HCT116 (cell line): ENCODE data around the gene CADPS. TPM values are rescaled to one million over a fixed set of nuclear protein-coding genes. Genes with fewer than 3 reads are reported as not detected.

ENCODE experiments used
- ATAC-seq: fragments of 200-7000 bp; cut with Tn5 transposase; 2 replicates; pipeline ENCODE4 v1.9.1; 2020; ENCODE audit warnings: mild to moderate bottlenecking, moderate library complexity
- BruUV-seq: library from RNA; stranded (reverse); fragments of 400-500 nt; replicated peaks from 2 replicates; lab custom pipeline; 2021; lab: Mats Ljungman, UMichigan
- CTCF ChIA-PET: fragments of 300-600 bp; sonication (Branson Sonifier 250); formaldehyde crosslinking; loops from one replicate; lab custom pipeline; 2021; ENCODE audit warnings: antibody characterized with exemption; lab: Charles Lee
- POLR2A ChIA-PET: fragments of 300-600, 350-600 bp; sonication (Branson Sonifier 250); formaldehyde crosslinking; loops from one replicate; lab custom pipeline; 2021; ENCODE audit warnings: antibody characterized with exemption; lab: Charles Lee
- RAD21 ChIA-PET, 2 experiments: fragments of 300-600 bp; sonication (Branson Sonifier 250); formaldehyde crosslinking; loops; one replicate each; lab custom pipeline; 2023; ENCODE audit warnings: low total read pairs in 2 of 2; ENCODE audit not compliant: uncharacterized antibody in 2 of 2, unreplicated experiment in 2 of 2, low non-redundant PET in 1 of 2; lab: Charles Lee
- DNase-seq: peaks from one replicate; pipeline ENCODE4 v3.0.0-alpha.2; 2010; ENCODE audit warnings: low read depth, low spot score
- H2AFZ ChIP-seq: fragments of 200-600 bp; shearing (Covaris generic), sonication (generic); 2 replicates; pipeline ENCODE4 v1.6.1; 2017; ENCODE audit warnings: low read depth, mixed run types, mixed read lengths, antibody characterized with exemption, low read length; ENCODE audit not compliant: poor library complexity, severe bottlenecking
- H3K27ac ChIP-seq: 2 replicates; pipeline ENCODE4 v1.5.1; 2012; ENCODE audit warnings: low read depth, low read length
- H3K27me3 ChIP-seq: fragments of 200-600 bp; sonication (generic); 2 replicates; pipeline ENCODE4 v1.6.1; 2016; ENCODE audit warnings: mixed run types, low read length, mixed read lengths; ENCODE audit not compliant: insufficient read depth
- H3K36me3 ChIP-seq, 2 experiments: fragments of 200-500 bp in 1 of 2; fragments of 200-600 bp in 1 of 2; sonication (Bioruptor generic) in 1 of 2; sonication (generic) in 1 of 2; 2 replicates each; pipeline versions ENCODE4 v1.5.1 to v1.6.1; 2014 to 2016; ENCODE audit warnings: low read length in 2 of 2, inconsistent platforms in 1 of 2, mixed read lengths in 1 of 2, mixed run types in 1 of 2; ENCODE audit not compliant: insufficient read depth in 2 of 2, control insufficient read depth in 1 of 2
- H3K4me1 ChIP-seq, 2 experiments: fragments of 200-600 bp in 1 of 2; sonication (generic) in 1 of 2; 2 replicates each; pipeline versions ENCODE4 v1.5.1 to v1.6.1; 2012 to 2017; ENCODE audit warnings: low read length in 2 of 2, inconsistent platforms in 1 of 2, mild to moderate bottlenecking in 1 of 2, mixed read lengths in 1 of 2, mixed run types in 1 of 2, moderate library complexity in 1 of 2; ENCODE audit not compliant: insufficient read depth in 2 of 2, control insufficient read depth in 1 of 2
- H3K4me2 ChIP-seq: fragments of 200-600 bp; sonication (generic); 2 replicates; pipeline ENCODE4 v1.6.1; 2017; ENCODE audit warnings: mixed run types, low read length, mixed read lengths
- H3K4me3 ChIP-seq, 2 experiments: fragments of 200-600 bp in 1 of 2; sonication (generic) in 1 of 2; replicated peaks in 1 of 2; 2 replicates each; pipeline ENCODE4 v1.5.1; 2011 to 2016; ENCODE audit warnings: low read length in 2 of 2, control low read depth in 1 of 2, low read depth in 1 of 2, mild to moderate bottlenecking in 1 of 2, mixed read lengths in 1 of 2, mixed run types in 1 of 2
- H3K79me2 ChIP-seq: fragments of 200-600 bp; sonication (generic); 2 replicates; pipeline ENCODE4 v1.6.1; 2017; ENCODE audit warnings: mild to moderate bottlenecking, mixed run types, low read length, moderate library complexity, mixed read lengths; ENCODE audit not compliant: insufficient read depth
- H3K9ac ChIP-seq: fragments of 200-600 bp; sonication (generic); 2 replicates; pipeline ENCODE4 v1.6.1; 2016; ENCODE audit warnings: low read length, mixed read lengths
- H3K9me2 ChIP-seq: fragments of 200-600 bp; sonication (generic), shearing (Covaris generic); 2 replicates; pipeline ENCODE4 v1.6.1; 2017; ENCODE audit warnings: mixed run types, mild to moderate bottlenecking, moderate library complexity; ENCODE audit not compliant: insufficient read depth
- H3K9me3 ChIP-seq, 2 experiments: fragments of 200-500 bp in 1 of 2; fragments of 200-600 bp in 1 of 2; sonication (Bioruptor generic) in 1 of 2; sonication (generic) in 1 of 2; 2 replicates each; pipeline ENCODE4 v1.6.1; 2014 to 2017; ENCODE audit warnings: low read length in 2 of 2, mixed read lengths in 2 of 2, inconsistent platforms in 1 of 2, low read depth in 1 of 2, mild to moderate bottlenecking in 1 of 2, mixed run types in 1 of 2, moderate library complexity in 1 of 2; ENCODE audit not compliant: control insufficient read depth in 1 of 2, insufficient read depth in 1 of 2
- H4K20me1 ChIP-seq: fragments of 200-600 bp; sonication (generic), shearing (Covaris generic); 2 replicates; pipeline ENCODE4 v1.6.1; 2017; ENCODE audit warnings: mixed run types, mild to moderate bottlenecking, moderate library complexity; ENCODE audit not compliant: insufficient read depth
- CEBPB ChIP-seq: IDR thresholded peaks from 2 replicates; pipeline ENCODE4 v1.6.1; 2012; ENCODE audit warnings: low read depth
- CTCF ChIP-seq, 3 experiments: fragments of 200-600 bp in 1 of 3; sonication (generic) in 1 of 3; IDR thresholded peaks in 2 of 3; conservative IDR thresholded peaks in 1 of 3; 2 replicates each; pipeline ENCODE4 v1.5.1; 2012 to 2017; ENCODE audit warnings: low read depth in 2 of 3, low read length in 2 of 3, antibody characterized with exemption in 1 of 3, borderline replicate concordance in 1 of 3, control low read depth in 1 of 3, mild to moderate bottlenecking in 1 of 3, mixed read lengths in 1 of 3, mixed run types in 1 of 3, moderate library complexity in 1 of 3; ENCODE audit not compliant: insufficient read depth in 1 of 3
- EGR1 ChIP-seq: IDR thresholded peaks from 2 replicates; pipeline ENCODE4 v1.6.1; 2012; ENCODE audit warnings: low read depth
- EZH2phosphoT487 ChIP-seq: fragments of 200-600 bp; IDR thresholded peaks from 2 replicates; pipeline ENCODE4 v1.6.1; 2018; ENCODE audit warnings: antibody characterized with exemption, borderline replicate concordance
- FOSL1 ChIP-seq: IDR thresholded peaks from 2 replicates; pipeline ENCODE4 v1.6.1; 2012; ENCODE audit warnings: low read depth
- JUND ChIP-seq: IDR thresholded peaks from 2 replicates; pipeline ENCODE4 v1.6.1; 2012
- RAD21 ChIP-seq: IDR thresholded peaks from 2 replicates; pipeline ENCODE4 v1.6.1; 2012; ENCODE audit warnings: low read depth, mild to moderate bottlenecking
- REST ChIP-seq: IDR thresholded peaks from 2 replicates; pipeline ENCODE4 v1.6.1; 2012; ENCODE audit warnings: low read depth
- SP1 ChIP-seq: IDR thresholded peaks from 2 replicates; pipeline ENCODE4 v1.6.1; 2012; ENCODE audit warnings: low read depth
- SRF ChIP-seq: IDR thresholded peaks from 2 replicates; pipeline ENCODE4 v1.6.1; 2012; ENCODE audit warnings: low read depth
- ZFX ChIP-seq: fragments of 450-650 bp; IDR thresholded peaks from 2 replicates; pipeline ENCODE4 v1.6.1; 2017
- intact Hi-C: fragments of 100-400 bp; cut with micrococcal nuclease; formaldehyde crosslinking; loops from 2 replicates; pipeline ENCODE4 v1.10.0; 2022
- total RNA-seq: library from RNA; stranded (reverse); gene quantifications from one replicate; pipeline ENCODE4 v1.2.1, GENCODE V29; 2021; ENCODE audit not compliant: unreplicated experiment

The CADPS gene
- total RNA-seq, 1 experiment from 2014 or later, result not detected

- no peak overlapping the region for H3K4me2 ChIP-seq
- H4K20me1 ChIP-seq, result no peaks in the 10 kb centered on the region
- H2AFZ ChIP-seq, result no peak overlapping the region
- H3K9me3 ChIP-seq, result no peaks in the 10 kb centered on the region
- H3K9me2 ChIP-seq, result no peaks in the 10 kb centered on the region
- no peak for TF ChIP-seq JUND
- TF ChIP-seq EGR1, result no peak
- TF ChIP-seq CEBPB, result no peak
- TF ChIP-seq EZH2phosphoT487, result no peak
- no peak for TF ChIP-seq SP1
- no peak for TF ChIP-seq SRF
- TF ChIP-seq FOSL1, result no peak
- TF ChIP-seq RAD21, result no peak
- no peak for TF ChIP-seq REST
- no peak for TF ChIP-seq CTCF (IDR thresholded peaks at IDR 0.05 in 2 of 3, conservative IDR thresholded peaks at IDR 0.05 in 1 of 3; ENCODE audit: borderline replicate concordance in 1 of 3, insufficient read depth in 1 of 3, low read depth in 2 of 3, low read length in 2 of 3)
- no peak for TF ChIP-seq ZFX
- CTCF ChIA-PET, result no interaction called here
- BruUV-seq, result no TSS peak
- H3K4me3 ChIP-seq, result no peak overlapping the region
- no peaks in the 10 kb centered on the region for H3K4me1 ChIP-seq
- H3K9ac ChIP-seq, result no peak overlapping the region
- ATAC-seq, result no peak
- H3K79me2 ChIP-seq, result no peaks in the 10 kb centered on the region
- intact Hi-C loops, result no loop called here
- H3K27ac ChIP-seq, result no peak overlapping the region
- RAD21 ChIA-PET, result no interaction called here
- H3K27me3 ChIP-seq, result peaks cover 43% of the 10 kb centered on the region
- POLR2A ChIA-PET, result no interaction called here
- H3K36me3 ChIP-seq, result no peaks in the 10 kb centered on the region
- DNase-seq, result no peak
Observed at GRCh38 chr3:62446337-62446940, 428.8 kb downstream of the CADPS start.
